Measurements from ENCODE around the gene PGRMC2. TPM values are rescaled to one million over a fixed set of nuclear protein-coding genes. Genes with fewer than 3 reads are reported as not detected.
"Not testable (repeated sequence)": the region's sequence is repeated elsewhere in the genome, so short reads cannot be mapped to it uniquely, and the experiment has no call there.

PGRMC2 gene
- polyA plus RNA-seq, 3 donors: 22.2 to 62.1 (median 44.0) TPM

GRCh38 chr4:128282516-128282915, 5.1 kb downstream of the PGRMC2 start:
- no peak overlapping the region for H3K27ac ChIP-seq (ENCODE audit: low read depth, low read length)

DNA sequence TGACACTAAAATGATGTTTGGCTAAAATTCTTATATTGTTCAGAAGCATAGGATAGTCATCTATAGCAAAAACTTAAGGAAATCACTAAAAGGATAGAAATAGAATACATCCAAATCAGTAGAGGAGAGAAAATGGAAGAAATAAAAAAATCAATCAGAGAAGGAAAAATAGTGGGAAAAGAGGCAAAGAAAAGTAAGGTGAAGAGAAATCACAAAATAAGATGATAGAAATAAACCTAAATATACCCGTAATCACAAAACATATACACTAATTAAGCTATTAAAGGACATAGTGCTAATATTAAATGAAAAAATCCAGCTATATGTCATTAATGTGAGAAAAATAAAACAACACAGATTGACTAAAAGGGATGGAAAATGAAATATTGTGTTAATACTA, 6.3 kb downstream of the PGRMC2 start:
- H3K27ac ChIP-seq (ENCODE audit: low read depth, low read length): no peak overlapping the region
- 90 to 100% (median 99%) methylated on average over 1 of the region's 1 CpG for WGBS, 3 donors

- 65 to 84% (median 76%) methylated on average over 2 of the region's 2 CpGs for WGBS, 3 donors
- no peak overlapping the region for H3K27ac ChIP-seq (ENCODE audit: low read depth, low read length)
These were observed 7.9 kb downstream of the PGRMC2 start for GRCh38 chr4:128279624-128280225.

- H3K27ac ChIP-seq (ENCODE audit: low read depth, low read length): no peak overlapping the region
- WGBS, 3 donors: 83 to 99% (median 95%) methylated on average over 3 of the region's 3 CpGs
These were observed 9.8 kb downstream of the PGRMC2 start for GRCh38 chr4:128277856-128278255.

DNA sequence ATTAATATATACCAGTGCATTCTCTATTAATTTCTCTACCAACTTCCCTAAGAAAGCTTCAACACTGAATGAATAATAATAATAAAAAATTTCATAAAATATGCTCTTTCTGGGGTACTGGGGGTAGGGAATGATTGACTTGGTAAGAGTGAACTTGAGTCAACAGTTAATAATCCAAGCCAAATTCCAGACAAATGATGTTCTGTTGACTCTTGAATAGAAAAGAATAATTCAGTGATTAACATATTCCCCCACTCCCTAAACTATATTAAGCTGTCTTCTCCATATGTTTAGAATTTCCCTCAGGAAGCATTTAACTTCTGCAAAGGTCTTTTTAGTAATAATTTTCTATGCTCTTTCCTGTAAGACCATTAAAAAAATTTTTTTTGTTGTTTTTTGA, 12.3 kb downstream of the PGRMC2 start:
- no peak overlapping the region for H3K27ac ChIP-seq (ENCODE audit: low read depth, low read length)

DNA sequence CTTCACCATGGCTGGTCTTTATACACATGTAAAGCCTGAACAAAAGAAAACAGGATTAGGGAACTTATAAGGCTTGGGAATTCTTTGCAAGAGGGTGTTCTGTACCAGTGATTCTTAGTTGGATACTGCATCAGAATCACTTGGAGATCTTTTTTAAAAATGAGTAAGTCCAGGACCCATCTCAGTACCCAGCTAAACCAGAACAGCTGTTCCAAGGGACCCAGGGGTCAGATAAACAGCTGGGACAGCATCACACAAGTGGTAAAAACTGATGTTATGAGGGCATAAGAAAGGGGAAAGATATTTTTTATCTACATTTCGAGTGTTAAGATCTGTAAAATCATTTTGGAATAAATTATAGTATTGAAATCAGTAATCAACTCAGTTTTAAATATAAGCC, 16.1 kb downstream of the PGRMC2 start:
- WGBS, 3 donors: 87 to 91% (median 90%) methylated on average over 1 of the region's 1 CpG

DNA sequence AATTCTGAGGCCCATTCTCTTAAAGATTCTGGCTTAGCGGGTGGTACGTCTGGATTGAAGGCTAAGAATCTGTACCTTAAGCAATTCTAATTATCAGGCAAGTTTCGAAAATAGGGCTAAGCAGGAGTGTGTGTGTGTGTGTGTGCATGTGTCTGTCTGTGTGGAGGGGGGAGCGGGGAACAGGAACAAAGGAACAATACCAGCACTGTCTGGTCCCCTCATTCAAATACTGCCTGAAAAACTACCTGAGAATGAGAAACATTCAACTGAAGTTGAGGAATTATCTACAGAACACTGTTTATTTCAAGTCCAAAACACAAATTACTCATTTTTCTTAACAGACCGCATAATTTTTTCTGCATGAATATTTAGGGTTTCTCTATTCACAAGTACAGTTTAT, 18.6 kb downstream of the PGRMC2 start:
- no peak overlapping the region for H3K27ac ChIP-seq (ENCODE audit: low read depth, low read length)
- WGBS, 3 donors: 78 to 91% (median 89%) methylated on average over 5 of the region's 5 CpGs

More for the DNA sequence above, 16.1 kb downstream of the PGRMC2 start:
- H3K27ac ChIP-seq (ENCODE audit: low read depth, low read length): no peak overlapping the region

GRCh38 chr4:128267745-128268144, 19.9 kb downstream of the PGRMC2 start:
- WGBS, 3 donors: 39 to 65% (median 65%) methylated on average over 2 of the region's 2 CpGs

DNA sequence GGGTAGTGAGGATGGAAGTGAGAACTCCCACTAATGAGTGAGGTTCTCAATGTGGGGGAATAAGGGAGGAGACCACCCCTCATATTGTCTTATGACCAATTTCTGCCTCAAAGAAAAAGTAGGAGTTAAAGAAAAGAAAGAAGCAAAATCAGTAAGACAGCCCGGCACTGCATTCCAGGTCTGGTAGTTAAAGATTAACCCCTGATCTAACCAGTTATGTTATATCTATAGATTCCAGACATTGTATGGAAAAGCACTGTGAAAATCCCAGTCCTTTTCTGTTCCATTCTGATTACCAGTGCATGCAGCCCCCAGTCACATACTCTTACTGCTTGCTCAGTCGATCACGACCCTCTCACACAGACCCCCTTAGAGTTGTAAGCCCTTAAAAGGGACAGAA, 20.4 kb downstream of the PGRMC2 start:
- H3K27ac ChIP-seq (ENCODE audit: low read depth, low read length): not testable (repeated sequence)

More at GRCh38 chr4:128267745-128268144, 19.9 kb downstream of the PGRMC2 start:
- no peak overlapping the region for H3K27ac ChIP-seq (ENCODE audit: low read depth, low read length)

GRCh38 chr4:128265550-128265949, 22.1 kb downstream of the PGRMC2 start:
- H3K27ac ChIP-seq (ENCODE audit: low read depth, low read length): not testable (repeated sequence)
- WGBS, 3 donors: 68 to 70% (median 69%) methylated on average over 3 of the region's 3 CpGs

More for the DNA sequence above, 20.4 kb downstream of the PGRMC2 start:
- 26 to 65% (median 39%) methylated on average over 3 of the region's 3 CpGs for WGBS, 3 donors

DNA sequence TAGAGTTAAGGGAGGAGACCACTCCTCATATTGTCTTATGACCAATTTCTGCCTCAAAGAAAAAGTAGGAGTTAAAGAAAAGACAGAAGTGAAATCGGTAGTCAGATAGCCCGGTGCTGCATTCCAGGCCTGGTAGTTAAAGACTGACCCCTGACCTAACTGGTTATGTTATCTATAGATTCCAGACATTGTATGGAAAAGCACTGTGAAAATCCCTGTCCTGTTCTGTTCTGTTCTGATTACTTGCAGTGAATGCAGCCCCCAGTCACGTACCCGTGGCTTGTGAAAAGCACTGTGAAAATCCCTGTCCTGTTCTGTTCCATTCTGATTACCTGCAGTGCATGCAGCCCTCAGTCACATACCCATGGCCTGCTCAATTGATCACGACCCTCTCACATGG, 27.7 kb downstream of the PGRMC2 start:
- WGBS, 3 donors: 57 to 70% (median 70%) methylated on average over 5 of the region's 5 CpGs
- H3K27ac ChIP-seq (ENCODE audit: low read depth, low read length): not testable (repeated sequence)

GRCh38 chr4:128258166-128258565, 29.4 kb downstream of the PGRMC2 start:
- not testable (repeated sequence) for H3K27ac ChIP-seq (ENCODE audit: low read depth, low read length)
- 80 to 85% (median 84%) methylated on average over 4 of the region's 4 CpGs for WGBS, 3 donors

DNA sequence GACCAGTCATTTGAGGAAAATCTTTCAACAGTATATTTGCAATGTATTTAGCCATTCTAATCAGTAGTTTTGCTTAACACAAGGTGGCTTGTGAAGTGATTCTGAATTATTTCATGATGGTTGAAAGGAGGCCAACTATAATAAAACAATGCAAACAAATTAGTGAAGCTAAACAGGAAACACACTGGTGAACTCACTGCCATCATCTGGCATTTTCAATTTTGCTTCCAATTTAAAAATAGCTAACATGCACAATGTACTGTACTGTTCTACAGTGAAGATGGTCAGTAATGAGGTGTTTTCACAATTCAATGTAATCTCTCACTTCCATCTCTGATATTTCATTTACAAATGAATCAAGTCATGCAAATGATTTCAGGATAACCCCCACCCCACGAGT, 31.1 kb downstream of the PGRMC2 start:
- H3K27ac ChIP-seq (ENCODE audit: low read depth, low read length): no peak overlapping the region
- 39 to 57% (median 54%) methylated on average over 1 of the region's 1 CpG for WGBS, 3 donors

DNA sequence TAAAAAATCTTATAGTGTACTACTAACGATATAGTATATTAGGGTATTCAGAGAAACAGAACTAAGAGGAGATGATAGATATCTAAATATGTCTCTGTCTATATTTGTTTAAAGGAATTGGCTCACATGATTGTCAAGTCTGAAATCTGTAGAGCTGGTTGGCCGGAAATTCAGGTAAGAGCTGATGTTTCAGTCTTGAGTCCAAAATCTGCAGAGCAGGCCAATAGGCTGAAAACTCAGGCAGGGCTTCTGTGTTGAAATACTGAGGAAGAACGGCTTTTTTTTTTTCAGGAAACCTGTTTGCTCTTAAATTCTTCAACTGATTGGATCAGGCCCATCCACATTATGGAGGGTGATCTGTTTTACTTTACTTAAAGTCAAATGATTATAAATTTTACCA, 31.7 kb downstream of the PGRMC2 start:
- 87 to 92% (median 91%) methylated on average over 3 of the region's 3 CpGs for WGBS, 3 donors
- H3K27ac ChIP-seq (ENCODE audit: low read depth, low read length): no peak overlapping the region

GRCh38 chr4:128249787-128250668, 37.6 kb downstream of the PGRMC2 start:
- 69 to 73% (median 72%) methylated on average over 4 of the region's 4 CpGs for WGBS, 3 donors
- no peak overlapping the region for H3K27ac ChIP-seq (ENCODE audit: low read depth, low read length)

DNA sequence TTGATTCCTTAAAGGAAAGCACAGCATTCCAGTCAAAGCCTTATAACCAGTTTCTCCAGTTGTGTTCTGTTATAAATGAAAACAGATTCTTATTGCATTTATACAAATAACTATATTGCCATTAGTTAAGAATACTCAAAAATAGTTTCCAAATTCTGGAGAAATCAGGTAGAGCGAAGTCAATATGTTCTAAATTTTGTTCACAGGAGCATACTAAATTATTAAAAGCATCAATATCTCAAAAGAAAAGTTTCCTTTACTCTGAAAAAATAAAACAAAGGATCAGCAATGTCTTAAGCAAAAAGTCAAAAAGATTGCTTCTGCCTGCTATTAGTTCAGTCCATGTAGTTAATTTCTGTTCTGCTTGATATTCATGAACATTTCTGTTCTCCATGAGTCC, 39.7 kb downstream of the PGRMC2 start:
- WGBS, 3 donors: 93 to 100% (median 100%) methylated on average over 1 of the region's 1 CpG
- no peak overlapping the region for H3K27ac ChIP-seq (ENCODE audit: low read depth, low read length)

GRCh38 chr4:128245391-128245790, 42.2 kb downstream of the PGRMC2 start:
- WGBS, 3 donors: 85 to 90% (median 88%) methylated on average over 5 of the region's 5 CpGs
- H3K27ac ChIP-seq (ENCODE audit: low read depth, low read length): not testable (repeated sequence)

- WGBS, 3 donors: 90 to 95% (median 93%) methylated on average over 2 of the region's 2 CpGs
- no peak overlapping the region for H3K27ac ChIP-seq (ENCODE audit: low read depth, low read length)
These were observed 43.2 kb downstream of the PGRMC2 start for GRCh38 chr4:128244379-128244778.

GRCh38 chr4:128242601-128243000, 45.0 kb downstream of the PGRMC2 start:
- 92 to 99% (median 99%) methylated on average over 4 of the region's 4 CpGs for WGBS, 3 donors
- no peak overlapping the region for H3K27ac ChIP-seq (ENCODE audit: low read depth, low read length)

- H3K27ac ChIP-seq (ENCODE audit: low read depth, low read length): no peak overlapping the region
- 83 to 90% (median 88%) methylated on average over 3 of the region's 3 CpGs for WGBS, 3 donors
These were observed 45.6 kb downstream of the PGRMC2 start for GRCh38 chr4:128241981-128242380.

Measured in adipose tissue (tissue), 3 donors.